Measurements from ENCODE around the gene DNAJB6.

- TF ChIP-seq EZH2 (IDR thresholded peaks at IDR 0.05; ENCODE audit: insufficient read depth, poor library complexity, severe bottlenecking) (no peak), EZH2phosphoT487 (IDR thresholded peaks at IDR 0.05; ENCODE audit: insufficient read depth, low read depth) (no peak)
Observed at GRCh38 chr7:157466867-157467261, 130.1 kb downstream of the DNAJB6 start.
